HG03354 (cell line): ENCODE results near the gene TMEM98.
"Not testable (repeated sequence)": the region's sequence is repeated elsewhere in the genome, so short reads cannot be mapped to it uniquely, and the experiment has no call there.

Experiments used
- ATAC-seq: cut with Tn5 transposase; IDR thresholded peaks from one replicate; pipeline ENCODE4 v1.9.1; 2021; ENCODE audit warnings: mild to moderate bottlenecking; ENCODE audit not compliant: unreplicated experiment, poor library complexity, severe bottlenecking

TMEM98 gene

GRCh38 chr17:32913593-32913992 lies 14.4 kb upstream of the TMEM98 start:
- no peak for ATAC-seq

GRCh38 chr17:32914181-32914580 lies 13.8 kb upstream of the TMEM98 start:
- ATAC-seq, result no peak

- ATAC-seq, result no peak
Observed at GRCh38 chr17:32915245-32915644, 12.7 kb upstream of the TMEM98 start.

- ATAC-seq, result no peak
Observed at GRCh38 chr17:32916134-32916533, 11.8 kb upstream of the TMEM98 start.

- ATAC-seq, result no peak
Observed at GRCh38 chr17:32917081-32917480, 10.9 kb upstream of the TMEM98 start.

- no peak for ATAC-seq
Observed at GRCh38 chr17:32917842-32918241, 10.1 kb upstream of the TMEM98 start.

GRCh38 chr17:32919876-32920275 lies 8.1 kb upstream of the TMEM98 start:
- ATAC-seq, result not testable (repeated sequence)

GRCh38 chr17:32920293-32920692 lies 7.7 kb upstream of the TMEM98 start:
- no peak for ATAC-seq

- ATAC-seq, result no peak
Observed at GRCh38 chr17:32921017-32921416, 6.9 kb upstream of the TMEM98 start.

- not testable (repeated sequence) for ATAC-seq
Observed at GRCh38 chr17:32923905-32924304, 4.0 kb upstream of the TMEM98 start.

GRCh38 chr17:32926183-32926582 lies 1.8 kb upstream of the TMEM98 start:
- ATAC-seq, result no peak

- ATAC-seq, result not testable (repeated sequence)
Observed at GRCh38 chr17:32926789-32927188, 1.2 kb upstream of the TMEM98 start.

GRCh38 chr17:32927201-32927723 lies 691 bp upstream of the TMEM98 start:
- ATAC-seq, result no peak

GRCh38 chr17:32928586-32929535 lies 908 bp downstream of the TMEM98 start:
- no peak for ATAC-seq

GRCh38 chr17:32929588-32929987 lies 1.6 kb downstream of the TMEM98 start:
- ATAC-seq, result no peak

GRCh38 chr17:32930512-32930911 lies 2.6 kb downstream of the TMEM98 start:
- no peak for ATAC-seq

- no peak for ATAC-seq
Observed at GRCh38 chr17:32931686-32932085, 3.7 kb downstream of the TMEM98 start.

GRCh38 chr17:32933881-32934280 lies 5.9 kb downstream of the TMEM98 start:
- ATAC-seq, result no peak

GRCh38 chr17:32935726-32936125 lies 7.8 kb downstream of the TMEM98 start:
- no peak for ATAC-seq

GRCh38 chr17:32936186-32936893 lies 8.4 kb downstream of the TMEM98 start:
- no peak for ATAC-seq
